ENCODE data around the gene WDFY2. TPM values are rescaled to one million over a fixed set of nuclear protein-coding genes. Genes with fewer than 3 reads are reported as not detected.

The WDFY2 gene
- total and polyA plus RNA-seq, 2 of the 13 experiments (the other 11 are each of a cell fraction or from before 2014, with no cell fraction given), result 22.6 to 27.0 TPM

DNA sequence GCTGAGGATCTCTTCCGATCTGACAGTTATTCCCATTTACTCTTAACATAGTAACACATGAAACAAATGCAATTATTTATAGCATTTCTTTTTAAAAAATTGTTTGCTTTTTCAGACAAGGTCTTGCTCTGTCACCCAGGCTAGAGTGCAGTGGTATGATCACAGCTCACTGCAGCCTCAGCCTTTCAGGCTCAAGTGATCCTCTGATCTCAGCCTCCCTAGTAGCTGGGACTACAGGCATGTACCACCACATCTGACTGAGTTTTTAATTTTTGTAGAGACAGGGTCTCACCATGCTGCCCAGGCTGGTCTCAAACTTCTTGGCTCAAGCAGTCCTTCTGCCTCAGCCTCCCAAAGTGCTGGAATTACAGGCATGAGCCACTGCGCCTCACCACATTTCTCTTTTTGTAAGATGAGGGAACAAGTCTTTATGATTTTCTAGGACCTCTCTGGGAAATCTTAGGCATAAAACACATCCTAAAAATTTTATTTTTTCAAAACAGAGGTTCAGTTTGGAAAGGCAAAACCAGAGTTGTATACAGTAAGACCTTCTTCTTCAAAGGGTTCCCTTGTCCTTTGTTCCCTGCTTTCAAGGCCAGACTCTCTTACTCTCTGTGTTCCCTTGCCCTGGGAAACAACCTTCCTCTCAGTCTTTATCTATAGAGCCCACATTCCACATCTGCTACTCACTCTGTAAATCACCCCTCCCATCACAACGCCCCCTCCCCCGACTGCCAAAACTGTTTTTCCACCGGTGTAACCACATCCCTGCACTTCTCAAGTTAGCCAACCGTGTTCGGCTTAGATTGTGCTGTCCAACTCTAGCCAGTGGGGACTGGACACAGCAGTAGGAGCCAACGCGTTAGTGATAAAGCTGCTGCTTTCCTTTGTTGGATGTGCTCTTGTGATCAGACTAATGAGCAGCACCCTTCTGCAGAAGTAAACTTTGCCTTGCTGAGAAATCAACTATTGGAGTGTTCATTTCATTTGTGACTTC lies 163.5 kb downstream of the WDFY2 start (continued):
- TF ChIP-seq, protein P1, sequence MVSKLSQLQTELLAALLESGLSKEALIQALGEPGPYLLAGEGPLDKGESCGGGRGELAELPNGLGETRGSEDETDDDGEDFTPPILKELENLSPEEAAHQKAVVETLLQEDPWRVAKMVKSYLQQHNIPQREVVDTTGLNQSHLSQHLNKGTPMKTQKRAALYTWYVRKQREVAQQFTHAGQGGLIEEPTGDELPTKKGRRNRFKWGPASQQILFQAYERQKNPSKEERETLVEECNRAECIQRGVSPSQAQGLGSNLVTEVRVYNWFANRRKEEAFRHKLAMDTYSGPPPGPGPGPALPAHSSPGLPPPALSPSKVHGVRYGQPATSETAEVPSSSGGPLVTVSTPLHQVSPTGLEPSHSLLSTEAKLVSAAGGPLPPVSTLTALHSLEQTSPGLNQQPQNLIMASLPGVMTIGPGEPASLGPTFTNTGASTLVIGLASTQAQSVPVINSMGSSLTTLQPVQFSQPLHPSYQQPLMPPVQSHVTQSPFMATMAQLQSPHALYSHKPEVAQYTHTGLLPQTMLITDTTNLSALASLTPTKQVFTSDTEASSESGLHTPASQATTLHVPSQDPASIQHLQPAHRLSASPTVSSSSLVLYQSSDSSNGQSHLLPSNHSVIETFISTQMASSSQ (IDR thresholded peaks at IDR 0.05; ENCODE audit: low read depth), result no peak
- TF ChIP-seq, protein P1 (CRISPR knock-in tag; IDR thresholded peaks at IDR 0.05; ENCODE audit: borderline replicate concordance), result peak; percentile 59; the same call in 1 of the 2 replicates
- TF ChIP-seq KDM6A (CRISPR knock-in tag; IDR thresholded peaks at IDR 0.05; ENCODE audit: low read depth) (0 out of 2 replicates have a peak, but pooled peaks have one; percentile 15), RXRB (CRISPR knock-in tag; IDR thresholded peaks at IDR 0.05; ENCODE audit: borderline replicate concordance) (peak; percentile 46; the same call in 1 of the 2 replicates), GATAD2A (CRISPR knock-in tag; IDR thresholded peaks at IDR 0.05) (peak; percentile 66), ZSCAN29 (CRISPR knock-in tag; conservative IDR thresholded peaks at IDR 0.05) (peak; percentile 63; the same call in 1 of the 2 replicates), CBX5 (CRISPR knock-in tag; IDR thresholded peaks at IDR 0.05; ENCODE audit: borderline replicate concordance) (0 out of 2 replicates have a peak, but pooled peaks have one; percentile 55), JUND (CRISPR knock-in tag; IDR thresholded peaks at IDR 0.05) (peak; percentile 66; the same call in 1 of the 2 replicates), ZFP36L1 (CRISPR knock-in tag; IDR thresholded peaks at IDR 0.05) (no peak), MED1 (CRISPR knock-in tag; IDR thresholded peaks at IDR 0.05) (peak; percentile 56), PHF21A (CRISPR knock-in tag; IDR thresholded peaks at IDR 0.05) (peak; percentile 25; the same call in 1 of the 2 replicates), ZMYM4 (CRISPR knock-in tag; IDR thresholded peaks at IDR 0.05) (peak; percentile 91), RBM22 (optimal IDR thresholded peaks at IDR 0.05; ENCODE audit: low read length) (no peak), ZFX (CRISPR knock-in tag; IDR thresholded peaks at IDR 0.05; ENCODE audit: low read depth) (0 out of 2 replicates have a peak, but pooled peaks have one; percentile 15), TEAD3 (CRISPR knock-in tag; optimal IDR thresholded peaks at IDR 0.05; ENCODE audit: borderline replicate concordance) (peak; percentile 92), SOX5 (CRISPR knock-in tag; IDR thresholded peaks at IDR 0.05; ENCODE audit: borderline replicate concordance) (peak; percentile 83), FOXO1 (CRISPR knock-in tag; IDR thresholded peaks at IDR 0.05) (peak; percentile 65), STAG1 (CRISPR knock-in tag; IDR thresholded peaks at IDR 0.05) (peak; percentile 15; the same call in 1 of the 2 replicates), TARDBP (CRISPR knock-in tag; IDR thresholded peaks at IDR 0.05) (peak; percentile 33; the same call in 1 of the 2 replicates)
- TF ChIP-seq, protein P2, sequence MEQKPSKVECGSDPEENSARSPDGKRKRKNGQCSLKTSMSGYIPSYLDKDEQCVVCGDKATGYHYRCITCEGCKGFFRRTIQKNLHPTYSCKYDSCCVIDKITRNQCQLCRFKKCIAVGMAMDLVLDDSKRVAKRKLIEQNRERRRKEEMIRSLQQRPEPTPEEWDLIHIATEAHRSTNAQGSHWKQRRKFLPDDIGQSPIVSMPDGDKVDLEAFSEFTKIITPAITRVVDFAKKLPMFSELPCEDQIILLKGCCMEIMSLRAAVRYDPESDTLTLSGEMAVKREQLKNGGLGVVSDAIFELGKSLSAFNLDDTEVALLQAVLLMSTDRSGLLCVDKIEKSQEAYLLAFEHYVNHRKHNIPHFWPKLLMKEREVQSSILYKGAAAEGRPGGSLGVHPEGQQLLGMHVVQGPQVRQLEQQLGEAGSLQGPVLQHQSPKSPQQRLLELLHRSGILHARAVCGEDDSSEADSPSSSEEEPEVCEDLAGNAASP (CRISPR knock-in tag; IDR thresholded peaks at IDR 0.05; ENCODE audit: borderline replicate concordance), result peak; percentile 50; the same call in 1 of the 2 replicates
- TF ChIP-seq, protein P3, sequence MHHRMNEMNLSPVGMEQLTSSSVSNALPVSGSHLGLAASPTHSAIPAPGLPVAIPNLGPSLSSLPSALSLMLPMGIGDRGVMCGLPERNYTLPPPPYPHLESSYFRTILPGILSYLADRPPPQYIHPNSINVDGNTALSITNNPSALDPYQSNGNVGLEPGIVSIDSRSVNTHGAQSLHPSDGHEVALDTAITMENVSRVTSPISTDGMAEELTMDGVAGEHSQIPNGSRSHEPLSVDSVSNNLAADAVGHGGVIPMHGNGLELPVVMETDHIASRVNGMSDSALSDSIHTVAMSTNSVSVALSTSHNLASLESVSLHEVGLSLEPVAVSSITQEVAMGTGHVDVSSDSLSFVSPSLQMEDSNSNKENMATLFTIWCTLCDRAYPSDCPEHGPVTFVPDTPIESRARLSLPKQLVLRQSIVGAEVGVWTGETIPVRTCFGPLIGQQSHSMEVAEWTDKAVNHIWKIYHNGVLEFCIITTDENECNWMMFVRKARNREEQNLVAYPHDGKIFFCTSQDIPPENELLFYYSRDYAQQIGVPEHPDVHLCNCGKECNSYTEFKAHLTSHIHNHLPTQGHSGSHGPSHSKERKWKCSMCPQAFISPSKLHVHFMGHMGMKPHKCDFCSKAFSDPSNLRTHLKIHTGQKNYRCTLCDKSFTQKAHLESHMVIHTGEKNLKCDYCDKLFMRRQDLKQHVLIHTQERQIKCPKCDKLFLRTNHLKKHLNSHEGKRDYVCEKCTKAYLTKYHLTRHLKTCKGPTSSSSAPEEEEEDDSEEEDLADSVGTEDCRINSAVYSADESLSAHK (CRISPR knock-in tag; IDR thresholded peaks at IDR 0.05; ENCODE audit: borderline replicate concordance), result no peak

Data from HepG2 (cell line).